Keratinocyte (primary cell): Measurements from ENCODE around the gene TMUB1. TPM values are rescaled to one million over a fixed set of nuclear protein-coding genes. Genes with fewer than 3 reads are reported as not detected.

ENCODE experiments used
- DNase-seq: peaks from one replicate; pipeline ENCODE4 v3.0.0-alpha.2; 2011; ENCODE audit warnings: low read depth, missing footprints, low spot score
- FAIRE-seq: peaks from 2 replicates; lab custom pipeline; 2011; peaks lifted over from hg19 to GRCh38; lab: Jason Lieb, UNC
- H2AFZ ChIP-seq: 2 replicates; pipeline ENCODE4 v1.6.0; 2012; ENCODE audit warnings: low read length, control low read depth, inconsistent platforms; ENCODE audit not compliant: control insufficient read depth
- H3K27ac ChIP-seq: 2 replicates; pipeline ENCODE4 v1.5.1; 2011; ENCODE audit warnings: low read length; ENCODE audit not compliant: control insufficient read depth, insufficient read depth
- H3K27me3 ChIP-seq: 3 replicates; pipeline ENCODE4 v1.6.0; 2011; ENCODE audit warnings: low read length; ENCODE audit not compliant: control insufficient read depth, insufficient read depth; ENCODE audit errors: extremely low read depth
- H3K36me3 ChIP-seq, 2 experiments: 2 replicates in 1 of 2; 3 replicates in 1 of 2; pipeline ENCODE4 v1.5.1; 2011; ENCODE audit warnings: low read length in 2 of 2, mild to moderate bottlenecking in 1 of 2; ENCODE audit not compliant: control insufficient read depth in 2 of 2, insufficient read depth in 2 of 2; ENCODE audit errors: extremely low read depth in 1 of 2
- H3K4me1 ChIP-seq: 3 replicates; pipeline ENCODE4 v1.5.1; 2011; ENCODE audit warnings: low read length; ENCODE audit not compliant: control insufficient read depth, insufficient read depth; ENCODE audit errors: extremely low read depth
- H3K4me2 ChIP-seq: 3 replicates; pipeline ENCODE4 v1.6.0; 2011; ENCODE audit warnings: low read depth, low read length; ENCODE audit not compliant: control insufficient read depth, insufficient read depth; ENCODE audit errors: extremely low read depth
- H3K4me3 ChIP-seq, 3 experiments: fragments of 200-600 bp in 1 of 3; sonication (generic) in 1 of 3; 2 replicates in 2 of 3; 3 replicates in 1 of 3; pipeline ENCODE4 v1.5.1; 2011 to 2016; ENCODE audit warnings: low read length in 3 of 3, mild to moderate bottlenecking in 3 of 3, control low read depth in 2 of 3, inconsistent platforms in 1 of 3, low read depth in 1 of 3, mixed read lengths in 1 of 3, mixed run types in 1 of 3, moderate library complexity in 1 of 3; ENCODE audit not compliant: control insufficient read depth in 2 of 3, insufficient read depth in 2 of 3; ENCODE audit errors: extremely low read depth in 1 of 3
- H3K79me2 ChIP-seq: 2 replicates; pipeline ENCODE4 v1.6.0; 2012; ENCODE audit warnings: low read length; ENCODE audit not compliant: control insufficient read depth, insufficient read depth
- H3K9ac ChIP-seq: 3 replicates; pipeline ENCODE4 v1.6.0; 2011; ENCODE audit warnings: low read length; ENCODE audit not compliant: control insufficient read depth, insufficient read depth; ENCODE audit errors: extremely low read depth
- H3K9me1 ChIP-seq: 3 replicates; pipeline ENCODE4 v1.6.0; 2011; ENCODE audit warnings: low read length; ENCODE audit not compliant: control insufficient read depth, insufficient read depth; ENCODE audit errors: extremely low read depth
- H3K9me3 ChIP-seq: 2 replicates; pipeline ENCODE4 v1.5.1; 2012; ENCODE audit warnings: low read depth, low read length; ENCODE audit not compliant: control insufficient read depth
- H4K20me1 ChIP-seq: 3 replicates; pipeline ENCODE4 v1.6.0; 2011; ENCODE audit warnings: low read length; ENCODE audit not compliant: control insufficient read depth, insufficient read depth; ENCODE audit errors: extremely low read depth
- EZH2 ChIP-seq: IDR thresholded peaks from one replicate; pipeline ENCODE4 v1.6.1; 2012; ENCODE audit warnings: inconsistent platforms, mild to moderate bottlenecking, low read length, moderate library complexity
- dilution Hi-C: fragments of 300-500 bp; cut with MboI; formaldehyde crosslinking; loops from one replicate; pipeline ENCODE4 v1.7.0; 2020; ENCODE audit warnings: low sequenced_read_pairs; ENCODE audit not compliant: extremely low pct_ligation_motif_present
- polyA plus RNA-seq, 5 experiments: library from polyadenylated mRNA; depleted of rRNA in 3 of 5; stranded (reverse) in 3 of 5; stranded (forward) in 1 of 5; unstranded in 1 of 5; fragments of >200 nt; gene quantifications; 1 replicate in 1 of 5; 2 replicates in 3 of 5; 3 replicates in 1 of 5; pipeline versions ENCODE4 v1.2.1 to v1.2.3, GENCODE V29; 2011 to 2012; ENCODE audit warnings: missing spikeins in 2 of 5, low read depth in 1 of 5, low replicate concordance in 1 of 5
- TF ChIP-seq, protein P1 (sequence below), 3 experiments: IDR thresholded peaks in 1 of 3; conservative IDR thresholded peaks in 1 of 3; optimal IDR thresholded peaks in 1 of 3; 2 replicates in 2 of 3; 3 replicates in 1 of 3; pipeline versions ENCODE3 to v1.5.1; 2011; ENCODE audit warnings: low read length in 3 of 3, mild to moderate bottlenecking in 3 of 3, moderate library complexity in 2 of 3, control low read depth in 1 of 3, inconsistent platforms in 1 of 3; ENCODE audit not compliant: insufficient read depth in 2 of 3; ENCODE audit errors: extremely low read depth in 1 of 3

The TMUB1 gene
- polyA plus RNA-seq, 1 donor (not counting 4 experiments of a cell fraction or from before 2014, with no cell fraction given) = 12.2 TPM

DNA sequence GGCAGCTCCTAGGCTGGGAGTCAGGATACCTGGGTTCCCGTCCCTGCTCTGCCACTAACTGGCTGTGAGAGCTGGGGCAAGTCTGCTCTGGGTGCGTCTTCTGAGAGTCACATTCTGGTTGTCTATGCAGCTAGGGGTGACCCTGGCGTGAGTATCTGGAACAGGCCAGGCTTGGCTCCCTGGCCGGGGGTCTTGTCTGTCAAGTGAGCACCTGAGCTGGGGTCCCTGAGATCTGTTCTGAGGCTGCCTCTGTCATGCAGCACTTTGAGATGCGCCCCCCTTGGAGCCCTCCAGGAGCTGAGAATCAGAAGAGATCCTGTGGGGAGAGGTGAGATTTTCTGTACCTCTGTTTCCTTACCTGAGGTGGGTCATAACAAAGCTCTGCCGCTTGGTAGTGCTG lies 10.5 kb upstream of the TMUB1 start:
- dilution Hi-C loops = no loop called here
- FAIRE-seq = no peak
- Histone ChIP-seq H3K9me1 (no peaks in the 10 kb centered on the region), H3K4me1 (peaks cover 10% of the 10 kb centered on the region), H3K4me2 (no peak overlapping the region), H3K9me3 (no peaks in the 10 kb centered on the region), H2AFZ (no peak overlapping the region), H3K27me3 (no peaks in the 10 kb centered on the region), H4K20me1 (peaks cover 5% of the 10 kb centered on the region), H3K79me2 (peaks cover 92% of the 10 kb centered on the region), H3K9ac (no peak overlapping the region), H3K27ac (no peak overlapping the region), H3K36me3 (peaks cover 5 to 9% of the 10 kb centered on the region in 2 experiments), H3K4me3 (no peak overlapping the region)
- TF ChIP-seq, protein P1, sequence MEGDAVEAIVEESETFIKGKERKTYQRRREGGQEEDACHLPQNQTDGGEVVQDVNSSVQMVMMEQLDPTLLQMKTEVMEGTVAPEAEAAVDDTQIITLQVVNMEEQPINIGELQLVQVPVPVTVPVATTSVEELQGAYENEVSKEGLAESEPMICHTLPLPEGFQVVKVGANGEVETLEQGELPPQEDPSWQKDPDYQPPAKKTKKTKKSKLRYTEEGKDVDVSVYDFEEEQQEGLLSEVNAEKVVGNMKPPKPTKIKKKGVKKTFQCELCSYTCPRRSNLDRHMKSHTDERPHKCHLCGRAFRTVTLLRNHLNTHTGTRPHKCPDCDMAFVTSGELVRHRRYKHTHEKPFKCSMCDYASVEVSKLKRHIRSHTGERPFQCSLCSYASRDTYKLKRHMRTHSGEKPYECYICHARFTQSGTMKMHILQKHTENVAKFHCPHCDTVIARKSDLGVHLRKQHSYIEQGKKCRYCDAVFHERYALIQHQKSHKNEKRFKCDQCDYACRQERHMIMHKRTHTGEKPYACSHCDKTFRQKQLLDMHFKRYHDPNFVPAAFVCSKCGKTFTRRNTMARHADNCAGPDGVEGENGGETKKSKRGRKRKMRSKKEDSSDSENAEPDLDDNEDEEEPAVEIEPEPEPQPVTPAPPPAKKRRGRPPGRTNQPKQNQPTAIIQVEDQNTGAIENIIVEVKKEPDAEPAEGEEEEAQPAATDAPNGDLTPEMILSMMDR (optimal IDR thresholded peaks at IDR 0.05 in 1 of 3, IDR thresholded peaks at IDR 0.05 in 1 of 3, conservative IDR thresholded peaks at IDR 0.05 in 1 of 3; ENCODE audit: extremely low read depth in 1 of 3, insufficient read depth in 2 of 3, low read length in 3 of 3) = no peak
- TF ChIP-seq EZH2 = no peak
- no peak for DNase-seq

GRCh38 chr7:151091988-151092387 lies 8.7 kb upstream of the TMUB1 start:
- peaks cover 5 to 9% of the 10 kb centered on the region in 2 experiments for H3K36me3 ChIP-seq
- H3K27ac ChIP-seq = no peak overlapping the region
- H3K4me2 ChIP-seq = no peak overlapping the region
- H4K20me1 ChIP-seq = peaks cover 5% of the 10 kb centered on the region
- no peaks in the 10 kb centered on the region for H3K27me3 ChIP-seq
- TF ChIP-seq, protein P1 (optimal IDR thresholded peaks at IDR 0.05 in 1 of 3, IDR thresholded peaks at IDR 0.05 in 1 of 3, conservative IDR thresholded peaks at IDR 0.05 in 1 of 3; ENCODE audit: extremely low read depth in 1 of 3, insufficient read depth in 2 of 3, low read length in 3 of 3) = no peak
- TF ChIP-seq EZH2 = no peak
- H3K9ac ChIP-seq = no peak overlapping the region
- H3K4me3 ChIP-seq = no peak overlapping the region
- H2AFZ ChIP-seq = no peak overlapping the region
- dilution Hi-C loops = no loop called here
- peaks cover 97% of the 10 kb centered on the region for H3K79me2 ChIP-seq
- no peaks in the 10 kb centered on the region for H3K9me3 ChIP-seq
- peaks cover 21% of the 10 kb centered on the region for H3K4me1 ChIP-seq
- DNase-seq = no peak
- H3K9me1 ChIP-seq = no peaks in the 10 kb centered on the region
- no peak for FAIRE-seq
